CD14-positive monocyte (primary cell): Measurements from ENCODE around the gene NKAIN2. TPM values are rescaled to one million over a fixed set of nuclear protein-coding genes. Genes with fewer than 3 reads are reported as not detected.
"Not testable (repeated sequence)": the region's sequence is repeated elsewhere in the genome, so short reads cannot be mapped to it uniquely, and the experiment has no call there.

ENCODE experiments used
- DNase-seq, 3 donors: peaks; one replicate each; pipeline ENCODE4 v3.0.0-alpha.2; 2011 to 2022
- H2AFZ ChIP-seq: 2 replicates; pipeline ENCODE4 v1.6.0; 2012; ENCODE audit warnings: mild to moderate bottlenecking, low read depth, low read length, inconsistent platforms; ENCODE audit not compliant: insufficient read depth, poor library complexity, severe bottlenecking
- H3K27ac ChIP-seq, 2 donors: 1 replicate in 1 of 2; 2 replicates in 1 of 2; pipeline ENCODE4 v1.5.1; 2012 to 2013; ENCODE audit warnings: low read length in 2 of 2, control low read depth in 1 of 2, inconsistent platforms in 1 of 2, low read depth in 1 of 2, mild to moderate bottlenecking in 1 of 2
- H3K27me3 ChIP-seq, 2 donors: one replicate each; pipeline versions ENCODE4 v1.6.0 to v1.6.1; 2011 to 2013; ENCODE audit warnings: low read length in 2 of 2; ENCODE audit not compliant: control insufficient read depth in 2 of 2, insufficient read depth in 2 of 2
- H3K36me3 ChIP-seq, 2 donors: replicated peaks in 1 of 2; 1 replicate in 1 of 2; 2 replicates in 1 of 2; pipeline versions ENCODE4 v1.5.1 to v1.6.1; 2012 to 2013; ENCODE audit warnings: low read length in 2 of 2, control low read depth in 1 of 2, inconsistent platforms in 1 of 2, mild to moderate bottlenecking in 1 of 2; ENCODE audit not compliant: insufficient read depth in 2 of 2, control insufficient read depth in 1 of 2
- H3K4me1 ChIP-seq, 2 donors: 1 replicate in 1 of 2; 2 replicates in 1 of 2; pipeline versions ENCODE4 v1.5.1 to v1.6.1; 2012 to 2013; ENCODE audit warnings: low read length in 2 of 2, control low read depth in 1 of 2, inconsistent platforms in 1 of 2, mild to moderate bottlenecking in 1 of 2, moderate library complexity in 1 of 2; ENCODE audit not compliant: insufficient read depth in 2 of 2, control insufficient read depth in 1 of 2
- H3K4me2 ChIP-seq: replicated peaks from 2 replicates; pipeline ENCODE3; 2012; ENCODE audit warnings: low read length, moderate library complexity, mild to moderate bottlenecking; ENCODE audit not compliant: poor library complexity, severe bottlenecking; ENCODE audit errors: extremely low read depth
- H3K4me3 ChIP-seq, 3 experiments: fragments of 200-600 bp in 1 of 3; sonication (generic) in 1 of 3; replicated peaks in 1 of 3; 1 replicate in 2 of 3; 2 replicates in 1 of 3; pipeline ENCODE4 v1.5.1; 2011 to 2013; ENCODE audit warnings: low read length in 3 of 3, mild to moderate bottlenecking in 3 of 3, control low read depth in 2 of 3, low read depth in 2 of 3, inconsistent platforms in 1 of 3, moderate library complexity in 1 of 3
- H3K79me2 ChIP-seq: 2 replicates; pipeline ENCODE4 v1.6.0; 2012; ENCODE audit warnings: mild to moderate bottlenecking, control low read depth, inconsistent platforms, low read length, moderate library complexity; ENCODE audit not compliant: insufficient read depth
- H3K9ac ChIP-seq: 2 replicates; pipeline ENCODE4 v1.6.0; 2017; ENCODE audit warnings: low read length, mild to moderate bottlenecking; ENCODE audit not compliant: insufficient read depth, poor library complexity, severe bottlenecking
- H3K9me3 ChIP-seq, 2 donors: replicated peaks in 1 of 2; 1 replicate in 1 of 2; 2 replicates in 1 of 2; pipeline versions ENCODE4 v1.5.1 to v1.6.1; 2012 to 2013; ENCODE audit warnings: low read length in 2 of 2, control low read depth in 1 of 2; ENCODE audit not compliant: control insufficient read depth in 1 of 2, insufficient read depth in 1 of 2
- H4K20me1 ChIP-seq: 2 replicates; pipeline ENCODE4 v1.6.0; 2012; ENCODE audit warnings: mild to moderate bottlenecking, low read length, control low read depth, moderate library complexity; ENCODE audit not compliant: insufficient read depth
- H3K27ac Mint-ChIP-seq, 7 donors: one replicate each; pipeline ENCODE4 v1.8.0; 2020; ENCODE audit warnings: mild to moderate bottlenecking in 7 of 7, mixed read lengths in 7 of 7, moderate library complexity in 6 of 7, inconsistent platforms in 2 of 7
- H3K27me3 Mint-ChIP-seq, 3 donors: one replicate each; pipeline ENCODE4 v1.8.0; 2021 to 2022; ENCODE audit warnings: low read depth in 3 of 3, mild to moderate bottlenecking in 3 of 3, mixed read lengths in 3 of 3, moderate library complexity in 3 of 3, inconsistent platforms in 1 of 3
- H3K36me3 Mint-ChIP-seq, 2 donors: one replicate each; pipeline ENCODE4 v1.8.0; 2020; ENCODE audit warnings: mixed read lengths in 2 of 2, inconsistent platforms in 1 of 2, mild to moderate bottlenecking in 1 of 2
- H3K4me1 Mint-ChIP-seq: one replicate; pipeline ENCODE4 v1.8.0; 2020; ENCODE audit warnings: mild to moderate bottlenecking, mixed read lengths
- H3K4me3 Mint-ChIP-seq, 2 donors: one replicate each; pipeline ENCODE4 v1.8.0; 2020; ENCODE audit warnings: mild to moderate bottlenecking in 2 of 2, mixed read lengths in 2 of 2, moderate library complexity in 1 of 2
- H3K9me3 Mint-ChIP-seq, 7 donors: one replicate each; pipeline ENCODE4 v1.8.0; 2020 to 2022; ENCODE audit warnings: mixed read lengths in 7 of 7, mild to moderate bottlenecking in 6 of 7, moderate library complexity in 6 of 7, inconsistent platforms in 2 of 7
- CTCF ChIP-seq: fragments of 200-600 bp; IDR thresholded peaks from one replicate; pipeline ENCODE4 v1.8.0; 2022; ENCODE audit warnings: antibody characterized with exemption, mild to moderate bottlenecking
- WGBS: methylation state at CpG from one replicate; pipeline ENCODE4 v1.1.5; 2013; ENCODE audit warnings: missing lambda C conversion rate; ENCODE audit not compliant: insufficient coverage; 5-methylcytosine and 5-hydroxymethylcytosine counted together
- intact Hi-C, 2 donors: fragments of 100-400 bp; cut with micrococcal nuclease; formaldehyde crosslinking; loops; one replicate each; pipeline versions ENCODE4 v1.15.0 to v1.15.1; 2023
- polyA plus RNA-seq, 3 donors: library from polyadenylated mRNA; depleted of rRNA in 1 of 3; unstranded in 2 of 3; stranded (reverse) in 1 of 3; fragments of 300-500 nt in 2 of 3; fragments of >200 nt in 1 of 3; fragmentation: Illumina TruSeq in 2 of 3; gene quantifications; 1 replicate in 2 of 3; 2 replicates in 1 of 3; pipeline ENCODE4 v1.2.3, GENCODE V29; 2012 to 2021

NKAIN2 gene
- polyA plus RNA-seq, 3 donors, result not detected

DNA sequence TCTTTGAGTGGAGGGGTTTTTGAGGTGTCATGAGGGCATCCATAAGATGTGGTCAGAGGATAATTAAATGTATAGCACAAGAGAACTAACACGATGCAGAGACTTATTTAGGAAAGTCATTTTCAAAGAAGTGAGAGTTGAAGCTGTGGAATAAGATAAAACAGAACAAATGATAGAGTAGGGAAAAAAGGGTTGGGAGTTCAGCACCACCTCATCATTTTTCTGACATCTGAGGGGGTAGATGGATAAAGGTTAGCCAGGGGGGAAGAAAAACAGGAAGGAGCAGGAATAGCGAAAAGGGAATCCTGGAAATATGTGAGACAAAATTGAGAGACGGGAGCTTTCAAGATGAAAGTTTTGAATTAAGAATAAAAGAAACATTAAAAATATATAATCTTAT is 434.2 kb downstream of the NKAIN2 start:
- no peak for TF ChIP-seq CTCF

DNA sequence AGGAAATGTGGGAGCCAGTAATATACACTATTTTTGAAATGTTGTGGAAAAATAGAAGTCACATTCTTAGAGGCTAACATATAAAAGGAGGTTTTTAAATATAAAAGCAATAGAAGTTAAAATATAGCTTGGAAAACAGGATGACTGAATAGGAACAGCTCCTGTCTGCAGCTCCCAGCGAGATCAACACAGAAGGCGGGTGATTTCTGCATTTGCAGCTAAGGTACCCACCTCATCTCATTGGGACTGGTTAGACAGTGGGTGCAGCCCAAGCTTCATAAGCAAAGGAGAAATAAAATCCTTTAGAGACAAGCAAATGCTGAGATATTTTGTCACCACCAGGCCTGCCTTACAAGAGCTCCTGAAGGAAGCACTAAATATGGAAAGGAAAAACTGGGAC is 434.7 kb downstream of the NKAIN2 start:
- H3K27me3 ChIP-seq, H3K27ac ChIP-seq, H4K20me1 ChIP-seq, H3K79me2 ChIP-seq, H3K4me1 ChIP-seq, H3K36me3 Mint-ChIP-seq, H3K9me3 ChIP-seq, H3K36me3 ChIP-seq, intact Hi-C loops, H2AFZ ChIP-seq, H3K4me3 Mint-ChIP-seq, H3K4me2 ChIP-seq, H3K9ac ChIP-seq, H3K4me1 Mint-ChIP-seq, H3K27ac Mint-ChIP-seq, H3K27me3 Mint-ChIP-seq, DNase-seq, H3K4me3 ChIP-seq: not testable (repeated sequence)
- WGBS, result no CpG with 5 or more reads among the region's 2 CpGs
- peaks cover 2 to 15% (median 8%) of the 10 kb centered on the region in 7 donors for H3K9me3 Mint-ChIP-seq

More for the DNA sequence above, 434.2 kb downstream of the NKAIN2 start:
- no peaks in the 10 kb centered on the region for H3K9me3 ChIP-seq
- WGBS, result 100% methylated on average over 1 of the region's 3 CpGs
- H3K9me3 Mint-ChIP-seq, result peaks cover 2 to 11% (median 6%) of the 10 kb centered on the region in 7 donors
- H3K4me3 Mint-ChIP-seq, result no peak overlapping the region
- H3K4me1 Mint-ChIP-seq, result no peaks in the 10 kb centered on the region
- DNase-seq, result no peak
- H3K79me2 ChIP-seq, result no peaks in the 10 kb centered on the region
- H3K27ac Mint-ChIP-seq, result no peak overlapping the region
- intact Hi-C loops, result no loop called here
- H3K4me3 ChIP-seq, result no peak overlapping the region
- H3K27me3 ChIP-seq, result no peaks in the 10 kb centered on the region
- H3K27ac ChIP-seq, result no peak overlapping the region
- peaks cover 0 to 2% (median 0%) of the 10 kb centered on the region in 3 donors for H3K27me3 Mint-ChIP-seq
- no peak overlapping the region for H3K4me2 ChIP-seq
- H4K20me1 ChIP-seq, result no peaks in the 10 kb centered on the region
- no peaks in the 10 kb centered on the region for H3K36me3 Mint-ChIP-seq
- no peak overlapping the region for H2AFZ ChIP-seq
- no peak overlapping the region for H3K9ac ChIP-seq
- H3K4me1 ChIP-seq, result no peaks in the 10 kb centered on the region
- H3K36me3 ChIP-seq, result no peaks in the 10 kb centered on the region
